GM12872 (cell line): Measurements from ENCODE around the gene PAX1.

Source experiments
- TF ChIP-seq, protein P1 (sequence below): IDR thresholded peaks from 3 replicates; pipeline ENCODE4 v1.5.1; 2011; ENCODE audit warnings: low read depth, mild to moderate bottlenecking, low read length, moderate library complexity; ENCODE audit not compliant: insufficient read depth

PAX1 gene

DNA sequence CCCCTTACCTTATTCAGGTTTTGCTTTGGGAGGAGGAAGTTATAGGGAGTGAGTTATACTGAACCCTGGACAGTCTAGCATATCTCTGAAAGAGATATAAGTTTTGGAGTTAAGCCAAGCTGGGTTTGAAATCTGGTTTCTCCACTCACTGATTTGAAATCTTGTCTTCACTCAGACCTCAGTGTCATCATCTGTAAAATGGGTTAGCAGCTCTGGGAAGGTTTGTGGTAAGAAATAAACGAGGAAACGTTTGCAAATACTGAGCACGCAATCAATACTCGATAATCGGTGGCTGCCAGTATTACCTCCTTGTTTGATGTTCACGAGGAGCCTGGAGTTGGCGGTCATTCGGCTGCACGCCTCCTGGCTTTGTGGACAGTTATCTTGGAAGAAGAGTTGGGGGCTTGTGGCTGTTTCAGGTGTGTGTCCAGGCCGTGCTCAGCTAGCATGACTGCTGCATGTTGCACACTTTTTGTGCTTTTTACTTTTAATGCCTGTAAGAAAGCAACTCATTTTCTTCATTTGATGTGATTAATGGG lies 61.8 kb downstream of the PAX1 start:
- TF ChIP-seq, protein P1, sequence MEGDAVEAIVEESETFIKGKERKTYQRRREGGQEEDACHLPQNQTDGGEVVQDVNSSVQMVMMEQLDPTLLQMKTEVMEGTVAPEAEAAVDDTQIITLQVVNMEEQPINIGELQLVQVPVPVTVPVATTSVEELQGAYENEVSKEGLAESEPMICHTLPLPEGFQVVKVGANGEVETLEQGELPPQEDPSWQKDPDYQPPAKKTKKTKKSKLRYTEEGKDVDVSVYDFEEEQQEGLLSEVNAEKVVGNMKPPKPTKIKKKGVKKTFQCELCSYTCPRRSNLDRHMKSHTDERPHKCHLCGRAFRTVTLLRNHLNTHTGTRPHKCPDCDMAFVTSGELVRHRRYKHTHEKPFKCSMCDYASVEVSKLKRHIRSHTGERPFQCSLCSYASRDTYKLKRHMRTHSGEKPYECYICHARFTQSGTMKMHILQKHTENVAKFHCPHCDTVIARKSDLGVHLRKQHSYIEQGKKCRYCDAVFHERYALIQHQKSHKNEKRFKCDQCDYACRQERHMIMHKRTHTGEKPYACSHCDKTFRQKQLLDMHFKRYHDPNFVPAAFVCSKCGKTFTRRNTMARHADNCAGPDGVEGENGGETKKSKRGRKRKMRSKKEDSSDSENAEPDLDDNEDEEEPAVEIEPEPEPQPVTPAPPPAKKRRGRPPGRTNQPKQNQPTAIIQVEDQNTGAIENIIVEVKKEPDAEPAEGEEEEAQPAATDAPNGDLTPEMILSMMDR: no peak

DNA sequence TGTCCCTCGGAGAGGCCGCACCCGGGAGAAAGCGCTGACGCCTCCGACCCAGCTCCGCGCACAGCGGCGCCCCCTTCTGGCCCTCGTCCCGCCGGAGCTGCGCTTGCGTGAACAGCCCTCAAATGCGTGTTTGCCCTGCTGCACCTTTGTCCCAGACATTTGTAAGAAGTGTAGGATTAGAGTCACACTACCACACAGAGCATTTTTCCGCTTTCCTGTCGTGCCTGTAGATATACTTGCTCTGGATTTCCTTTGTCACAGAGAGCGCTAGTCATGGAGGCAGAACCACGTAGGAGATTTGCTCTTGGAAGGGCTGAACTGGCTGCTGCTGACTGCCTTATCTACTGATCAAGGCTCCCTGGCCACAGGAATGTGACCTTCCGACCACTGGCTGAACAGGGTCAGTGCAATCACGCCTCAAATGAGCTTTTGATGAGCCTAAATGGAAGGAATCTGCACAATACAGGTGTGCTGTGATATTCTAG lies 62.3 kb downstream of the PAX1 start:
- TF ChIP-seq, protein P1: peak; percentile 56
